ENCODE measurements around the gene CALU.

The CALU gene

GRCh38 chr7:128697302-128697905, 41.8 kb upstream of the CALU start:
- TF ChIP-seq, protein P1, sequence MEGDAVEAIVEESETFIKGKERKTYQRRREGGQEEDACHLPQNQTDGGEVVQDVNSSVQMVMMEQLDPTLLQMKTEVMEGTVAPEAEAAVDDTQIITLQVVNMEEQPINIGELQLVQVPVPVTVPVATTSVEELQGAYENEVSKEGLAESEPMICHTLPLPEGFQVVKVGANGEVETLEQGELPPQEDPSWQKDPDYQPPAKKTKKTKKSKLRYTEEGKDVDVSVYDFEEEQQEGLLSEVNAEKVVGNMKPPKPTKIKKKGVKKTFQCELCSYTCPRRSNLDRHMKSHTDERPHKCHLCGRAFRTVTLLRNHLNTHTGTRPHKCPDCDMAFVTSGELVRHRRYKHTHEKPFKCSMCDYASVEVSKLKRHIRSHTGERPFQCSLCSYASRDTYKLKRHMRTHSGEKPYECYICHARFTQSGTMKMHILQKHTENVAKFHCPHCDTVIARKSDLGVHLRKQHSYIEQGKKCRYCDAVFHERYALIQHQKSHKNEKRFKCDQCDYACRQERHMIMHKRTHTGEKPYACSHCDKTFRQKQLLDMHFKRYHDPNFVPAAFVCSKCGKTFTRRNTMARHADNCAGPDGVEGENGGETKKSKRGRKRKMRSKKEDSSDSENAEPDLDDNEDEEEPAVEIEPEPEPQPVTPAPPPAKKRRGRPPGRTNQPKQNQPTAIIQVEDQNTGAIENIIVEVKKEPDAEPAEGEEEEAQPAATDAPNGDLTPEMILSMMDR (IDR thresholded peaks at IDR 0.05; ENCODE audit: unreplicated experiment in 3 of 3), result peak in 2 of 3 experiments; percentile 34 to 38
- H3K36me3 Mint-ChIP-seq (ENCODE audit: low read depth), result no peaks in the 10 kb centered on the region

GRCh38 chr7:128699196-128699712, 39.9 kb upstream of the CALU start:
- Mint-ChIP-seq H3K36me3 (ENCODE audit: low read depth) (no peaks in the 10 kb centered on the region), H3K4me3 (no peak overlapping the region), H3K9me3 (no peaks in the 10 kb centered on the region), H3K27me3 (ENCODE audit: low read depth) (peaks cover 68% of the 10 kb centered on the region), H3K27ac (no peak overlapping the region), H3K4me1 (no peaks in the 10 kb centered on the region)
- TF ChIP-seq, protein P1 (IDR thresholded peaks at IDR 0.05; ENCODE audit: unreplicated experiment in 3 of 3), result no peak

More at GRCh38 chr7:128697302-128697905, 41.8 kb upstream of the CALU start:
- Mint-ChIP-seq H3K4me3 (peak overlapping the region; percentile 92), H3K4me1 (peaks cover 9% of the 10 kb centered on the region), H3K27me3 (ENCODE audit: low read depth) (peaks cover 61% of the 10 kb centered on the region), H3K9me3 (no peaks in the 10 kb centered on the region), H3K27ac (no peak overlapping the region)

DNA sequence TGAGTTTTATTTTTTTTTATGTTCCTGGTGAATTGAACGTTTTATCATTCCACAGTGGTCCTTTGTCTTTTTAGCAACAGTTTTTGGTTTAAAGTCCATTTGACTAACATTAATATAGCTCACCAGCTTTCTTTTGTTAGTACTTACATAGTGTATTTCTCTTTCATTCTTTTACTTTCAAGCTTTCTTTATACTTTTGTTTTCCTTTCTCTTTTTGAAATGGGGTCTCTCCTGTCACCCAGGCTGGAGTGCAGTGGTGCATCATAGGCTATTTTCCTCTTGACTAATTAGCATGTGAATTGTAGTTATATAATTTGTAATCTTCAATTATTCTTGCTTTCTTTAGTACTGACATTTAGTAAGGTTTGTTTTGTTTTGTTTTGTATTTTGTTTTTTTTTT, 39.3 kb upstream of the CALU start:
- Mint-ChIP-seq H3K27ac (no peak overlapping the region), H3K4me3 (no peak overlapping the region), H3K4me1 (no peaks in the 10 kb centered on the region), H3K9me3 (no peaks in the 10 kb centered on the region), H3K36me3 (ENCODE audit: low read depth) (no peaks in the 10 kb centered on the region), H3K27me3 (ENCODE audit: low read depth) (peaks cover 72% of the 10 kb centered on the region)
- TF ChIP-seq, protein P1 (IDR thresholded peaks at IDR 0.05; ENCODE audit: unreplicated experiment in 3 of 3), result no peak

- Mint-ChIP-seq H3K4me3 (no peak overlapping the region), H3K27ac (no peak overlapping the region), H3K27me3 (ENCODE audit: low read depth) (peaks cover 63% of the 10 kb centered on the region), H3K9me3 (no peaks in the 10 kb centered on the region), H3K36me3 (ENCODE audit: low read depth) (no peaks in the 10 kb centered on the region), H3K4me1 (no peaks in the 10 kb centered on the region)
- TF ChIP-seq, protein P1 (IDR thresholded peaks at IDR 0.05; ENCODE audit: unreplicated experiment in 3 of 3), result no peak
Measured at GRCh38 chr7:128701062-128701785, 37.9 kb upstream of the CALU start.

DNA sequence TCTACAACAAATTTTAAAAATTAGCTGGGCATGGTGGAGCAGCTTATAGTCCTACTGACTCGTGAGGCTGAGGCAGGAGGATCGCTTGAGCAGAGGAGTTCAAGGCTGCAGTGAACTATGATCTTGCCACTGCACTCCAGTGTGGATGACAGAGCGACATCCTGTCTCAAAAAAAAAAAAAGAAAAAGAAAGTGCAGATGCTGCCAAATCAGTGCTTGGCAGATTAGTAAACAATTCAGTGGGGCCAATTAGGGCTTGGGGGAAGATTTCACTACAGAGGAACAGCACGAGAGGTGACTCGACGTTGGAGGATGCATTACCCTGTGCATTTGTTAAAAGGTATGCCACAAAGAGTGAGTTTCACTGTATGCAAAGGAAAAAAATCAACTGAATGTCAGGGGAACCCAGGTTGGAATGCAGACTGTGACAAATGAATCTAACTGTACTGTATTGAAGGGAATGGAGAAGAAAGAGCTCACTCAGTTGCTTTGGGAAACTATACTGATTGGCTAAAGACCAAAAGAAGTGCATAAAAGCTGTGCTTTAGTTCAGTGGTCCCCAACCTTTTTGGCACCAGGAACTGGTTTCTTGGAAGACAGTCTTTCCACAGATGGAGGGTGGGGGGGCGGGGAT, 35.4 kb upstream of the CALU start:
- Mint-ChIP-seq H3K27ac (no peak overlapping the region), H3K36me3 (ENCODE audit: low read depth) (no peaks in the 10 kb centered on the region), H3K4me1 (no peaks in the 10 kb centered on the region), H3K27me3 (ENCODE audit: low read depth) (peaks cover 38% of the 10 kb centered on the region), H3K9me3 (no peaks in the 10 kb centered on the region), H3K4me3 (no peak overlapping the region)
- TF ChIP-seq, protein P1 (IDR thresholded peaks at IDR 0.05; ENCODE audit: unreplicated experiment in 3 of 3), result no peak

All from nephron (organoid).